GM19463 (cell line): Measurements from ENCODE around the gene GFAP.

Experiments used
- ATAC-seq: cut with Tn5 transposase; IDR thresholded peaks from one replicate; pipeline ENCODE4 v1.9.1; 2021; ENCODE audit warnings: mild to moderate bottlenecking, moderate library complexity; ENCODE audit not compliant: unreplicated experiment

GFAP gene

DNA sequence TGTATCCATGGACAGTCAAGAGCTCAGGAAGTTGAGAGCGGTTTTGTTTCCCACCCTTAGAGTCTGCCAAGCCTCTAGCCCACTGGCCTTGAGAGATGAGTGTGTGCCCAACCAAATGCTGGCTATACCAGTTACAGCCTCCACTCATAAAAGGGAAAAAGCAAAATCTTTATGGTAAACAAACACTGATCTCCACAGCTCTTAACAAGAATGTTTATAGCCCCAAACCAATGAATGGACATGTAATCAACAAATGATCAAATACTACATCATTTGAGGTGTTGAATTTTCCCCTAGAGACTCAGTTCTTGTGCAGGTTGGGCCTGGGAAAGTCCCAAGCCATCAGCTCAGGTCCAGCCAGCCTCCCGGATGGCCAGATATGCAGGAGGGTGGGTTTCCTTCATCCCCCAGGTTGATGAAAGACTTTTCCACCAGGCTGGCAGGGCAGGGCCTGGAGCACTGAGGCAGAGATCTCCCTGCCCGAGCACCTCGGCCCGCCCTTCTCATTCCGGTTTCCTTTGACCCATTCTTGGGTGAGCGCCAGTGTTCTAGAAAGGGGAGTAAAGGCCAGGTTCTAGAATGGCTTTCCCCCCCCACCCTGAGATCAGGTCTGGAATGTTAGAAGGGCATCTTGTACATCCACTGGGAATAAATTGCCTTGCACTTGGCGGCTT, 12.2 kb downstream of the GFAP start:
- no peak for ATAC-seq

DNA sequence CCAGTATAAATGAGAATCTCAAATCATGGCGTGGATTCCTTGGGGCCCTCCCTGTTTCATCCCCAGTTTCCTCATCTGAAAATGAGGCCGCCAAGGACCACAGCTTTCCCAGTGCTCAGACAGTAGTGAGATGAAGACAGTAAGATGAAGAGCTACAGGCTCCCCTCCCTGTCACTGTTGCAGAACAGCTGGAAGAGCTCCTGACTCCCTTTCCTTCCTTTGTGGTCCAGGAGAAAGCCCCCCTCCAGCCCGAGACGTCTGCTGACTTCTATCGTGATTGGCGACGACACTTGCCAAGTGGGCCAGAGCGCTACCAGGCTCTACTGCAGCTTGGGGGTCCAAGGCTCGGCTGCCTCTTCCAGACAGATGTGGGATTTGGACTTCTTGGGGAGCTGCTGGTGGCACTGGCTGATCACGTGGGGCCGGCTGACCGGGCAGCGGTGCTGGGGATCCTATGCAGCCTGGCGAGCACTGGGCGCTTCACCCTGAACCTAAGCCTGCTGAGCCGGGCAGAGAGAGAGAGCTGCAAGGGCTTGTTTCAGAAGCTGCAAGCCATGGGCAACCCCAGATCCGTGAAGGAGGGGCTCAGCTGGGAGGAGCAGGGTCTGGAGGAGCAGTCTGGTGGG, 13.1 kb downstream of the GFAP start:
- no peak for ATAC-seq

GRCh38 chr17:44901411-44901921, 13.8 kb downstream of the GFAP start:
- ATAC-seq, result no peak

DNA sequence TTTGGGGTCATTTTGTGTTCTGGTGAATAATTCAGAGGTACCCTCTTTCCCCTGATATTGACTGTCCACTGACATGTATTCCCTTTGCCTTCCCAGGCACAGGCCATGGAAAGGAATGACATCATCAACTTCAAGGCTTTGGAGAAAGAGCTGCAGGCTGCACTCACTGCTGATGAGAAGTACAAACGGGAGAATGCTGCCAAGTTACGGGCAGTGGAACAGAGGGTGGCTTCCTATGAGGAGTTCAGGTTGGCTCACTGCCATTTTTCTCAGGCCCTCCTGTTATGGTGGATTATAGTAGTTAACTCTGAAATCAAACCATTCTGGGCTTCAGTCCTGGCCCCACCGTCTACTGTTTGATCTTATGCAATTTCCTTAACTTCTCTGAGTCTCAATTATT, 14.4 kb downstream of the GFAP start:
- ATAC-seq, result no peak

GRCh38 chr17:44899074-44899782, 16.1 kb downstream of the GFAP start, which contains the start of gene EFTUD2:
TSS of gene EFTUD2 (minus strand) at chr17:44899445. CDS start at chr17:44894521, 4,924 bp downstream.
- ATAC-seq, result peak; percentile 74

DNA sequence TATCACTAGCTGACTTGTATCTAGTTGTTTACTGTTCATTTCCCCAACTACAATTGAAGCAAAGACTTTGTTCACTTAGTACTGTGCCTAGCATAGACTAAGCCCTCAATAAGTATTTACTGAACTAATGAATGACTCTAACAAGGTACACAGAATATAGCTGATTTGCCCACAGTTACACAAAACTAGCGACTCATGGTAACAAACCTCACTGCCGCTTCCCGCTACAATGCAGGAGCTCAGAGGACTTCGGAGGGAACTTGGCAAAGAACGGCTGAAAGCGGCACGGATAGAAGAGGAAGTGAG, 16.6 kb downstream of the GFAP start:
- no peak for ATAC-seq

- ATAC-seq, result no peak
Observed at GRCh38 chr17:44894642-44895041, 20.7 kb downstream of the GFAP start.

DNA sequence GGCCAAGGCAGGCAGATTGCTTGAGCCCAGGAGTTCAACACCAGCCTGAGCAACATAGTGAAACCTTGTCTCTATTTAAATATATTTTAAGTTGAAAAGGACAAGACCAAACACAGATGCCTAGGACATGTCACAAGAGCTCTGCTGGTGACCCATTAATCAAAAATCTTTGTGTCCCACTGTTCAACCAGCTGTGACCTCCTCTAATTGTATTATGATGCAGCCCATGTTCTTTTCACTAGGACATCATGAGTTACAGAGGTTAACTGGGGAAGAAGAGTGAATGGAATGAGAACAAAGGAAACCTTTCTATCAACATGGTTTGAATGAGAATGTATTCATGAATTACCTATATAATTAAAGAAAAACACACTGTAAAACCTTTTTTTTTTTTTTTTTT, 23.1 kb downstream of the GFAP start:
- no peak for ATAC-seq

- no peak for ATAC-seq
Observed at GRCh38 chr17:44889003-44889402, 26.3 kb downstream of the GFAP start.

GRCh38 chr17:44887971-44888954, 27.0 kb downstream of the GFAP start:
- no peak for ATAC-seq

DNA sequence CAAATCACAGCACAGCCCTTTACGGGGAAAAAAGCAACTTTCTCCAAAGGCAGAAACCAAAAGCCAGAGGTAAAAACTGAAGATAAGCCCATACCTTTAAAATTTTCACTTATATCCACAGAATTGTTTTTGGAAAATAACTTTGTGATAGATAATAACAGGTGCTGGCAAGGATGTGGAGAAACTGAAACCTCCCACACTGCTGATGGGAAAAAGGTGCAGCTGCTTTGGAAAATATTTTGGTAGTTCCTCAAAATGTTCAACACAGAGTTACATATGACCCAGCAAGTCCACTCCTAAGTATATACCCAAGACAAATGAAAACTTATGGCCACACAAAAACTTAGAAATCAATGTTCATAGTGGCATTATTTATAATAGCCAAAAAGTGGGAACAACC, 28.3 kb downstream of the GFAP start:
- no peak for ATAC-seq

DNA sequence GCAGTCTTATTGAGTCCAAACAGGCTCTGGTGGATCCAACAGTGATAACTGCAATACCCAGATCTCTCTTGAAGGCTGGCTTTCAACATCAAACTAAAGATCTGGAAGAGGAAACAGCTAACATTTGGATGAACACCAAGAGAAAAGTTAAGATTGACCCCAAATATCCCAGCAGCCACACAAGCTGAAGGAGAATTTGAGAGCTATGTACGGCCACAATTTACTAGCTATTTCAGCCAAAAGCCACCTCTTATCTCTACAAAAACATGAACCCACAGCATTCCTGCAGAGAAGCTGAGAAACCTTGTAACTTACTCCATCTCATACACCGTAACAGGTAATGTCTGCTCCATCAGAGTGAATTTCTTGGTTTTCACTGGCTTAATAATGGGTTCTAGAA, 30.4 kb downstream of the GFAP start:
- ATAC-seq, result no peak

GRCh38 chr17:44881145-44881544, 34.2 kb downstream of the GFAP start:
- no peak for ATAC-seq

- no peak for ATAC-seq
Observed at GRCh38 chr17:44880062-44880461, 35.2 kb downstream of the GFAP start.

DNA sequence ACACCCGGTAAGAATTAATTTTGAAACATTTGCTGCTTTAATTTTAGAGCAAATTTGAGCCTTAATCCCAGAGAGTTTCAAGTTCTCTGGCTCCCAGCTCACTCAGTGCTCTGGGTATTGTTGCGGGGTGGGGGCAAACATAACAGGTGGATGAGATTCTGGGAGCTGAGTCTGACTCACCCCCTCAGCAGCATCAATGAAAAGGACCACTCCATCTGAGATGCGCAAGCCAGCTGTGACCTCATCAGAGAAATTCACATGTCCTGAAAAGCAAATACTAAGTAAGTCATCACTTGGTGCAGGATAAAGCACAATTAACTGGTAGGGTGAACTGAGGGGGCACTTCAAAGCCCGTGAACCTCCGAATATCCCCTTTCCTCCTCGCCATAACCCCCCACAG, 35.9 kb downstream of the GFAP start:
- ATAC-seq, result no peak

DNA sequence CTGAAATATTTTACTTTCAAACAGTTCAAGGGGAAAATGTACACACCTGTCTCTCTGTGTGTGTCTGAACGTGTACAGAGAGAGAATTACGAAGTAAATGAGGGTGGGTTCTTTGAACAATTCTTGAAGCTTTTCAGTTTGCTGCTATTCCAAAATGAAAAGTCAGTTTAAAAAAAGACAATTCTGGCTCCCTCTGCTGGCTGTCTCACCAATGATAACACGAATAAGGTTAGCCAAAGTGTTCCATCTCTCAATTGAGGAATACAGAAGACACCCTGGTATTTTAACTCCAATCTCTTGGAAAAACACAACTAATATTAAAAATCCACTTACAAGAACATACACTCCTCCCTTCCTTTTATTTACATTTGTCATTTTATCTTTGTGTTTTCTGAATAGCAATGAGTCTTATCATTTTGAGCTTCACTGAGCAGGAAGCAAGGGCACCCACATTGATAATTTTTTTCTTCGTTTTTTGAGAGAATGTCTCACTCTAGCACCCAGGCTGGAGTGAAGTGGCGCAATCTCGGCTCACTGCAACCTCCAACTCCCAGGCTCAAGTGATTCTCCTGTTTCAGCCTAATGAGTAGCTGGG, 36.6 kb downstream of the GFAP start:
- no peak for ATAC-seq

GRCh38 chr17:44877121-44877520, 38.2 kb downstream of the GFAP start:
- no peak for ATAC-seq

DNA sequence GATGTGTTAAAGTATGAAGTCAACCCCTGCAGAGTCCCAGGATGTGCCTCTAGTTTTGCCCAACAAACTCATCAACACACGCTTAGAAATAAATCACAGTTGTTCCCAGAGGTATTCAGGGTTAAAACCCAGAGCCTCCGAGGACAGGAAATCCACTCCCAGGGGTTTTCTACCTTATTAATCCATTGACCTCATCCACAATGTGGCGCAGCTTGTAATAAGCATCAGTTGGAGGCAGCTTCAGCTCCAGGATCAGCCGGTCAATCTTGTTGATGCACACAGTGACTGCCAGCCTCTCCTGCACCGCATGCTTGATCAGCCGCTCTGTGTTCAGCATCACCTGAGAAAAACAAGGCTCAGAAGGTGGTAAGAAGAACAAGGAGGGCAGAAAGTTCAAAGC, 39.5 kb downstream of the GFAP start:
- no peak for ATAC-seq

DNA sequence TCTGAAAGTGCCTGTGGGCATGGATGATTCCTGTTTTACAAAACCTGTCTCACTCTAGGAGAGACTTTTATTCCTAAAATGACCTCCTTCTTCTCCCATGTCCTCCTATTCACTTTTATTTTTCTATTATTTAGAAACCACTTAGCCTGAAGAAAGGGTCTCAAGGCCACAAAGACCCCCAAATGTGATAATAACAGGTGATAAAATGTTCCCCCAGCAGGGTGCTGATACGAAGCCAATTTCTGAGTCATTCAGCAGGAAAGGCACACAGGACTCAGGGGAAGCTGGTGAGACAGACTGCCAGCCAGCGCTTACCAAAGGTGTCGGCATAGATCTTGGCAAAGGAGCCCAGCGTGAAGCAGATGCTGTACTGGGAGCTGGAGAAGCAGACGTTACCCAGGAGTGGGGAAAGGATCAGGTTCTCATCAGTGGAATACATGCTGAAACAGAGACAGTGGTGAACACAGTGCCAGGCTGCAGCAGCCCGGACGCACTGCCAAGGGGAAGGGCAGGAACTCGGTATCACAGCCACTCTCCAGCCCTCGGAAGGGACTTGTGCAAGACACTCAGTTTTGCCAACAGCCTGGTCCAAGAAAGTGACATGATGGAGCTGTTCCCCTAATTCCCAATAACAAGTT, 43.0 kb downstream of the GFAP start:
- ATAC-seq, result no peak

GRCh38 chr17:44871556-44871955, 43.7 kb downstream of the GFAP start:
- no peak for ATAC-seq
